Neural crest cell (in vitro differentiated cells): ENCODE measurements around the gene MAP4K5. TPM values are rescaled to one million over a fixed set of nuclear protein-coding genes. Genes with fewer than 3 reads are reported as not detected.

Source experiments
- DNase-seq: peaks from one replicate; pipeline ENCODE4 v3.0.0; 2021; ENCODE audit warnings: low read depth, mixed read lengths, low spot score
- H3K27ac Mint-ChIP-seq: one replicate; pipeline ENCODE4 v1.8.0; 2021; ENCODE audit warnings: mild to moderate bottlenecking, mixed read lengths; ENCODE audit not compliant: unreplicated experiment
- H3K27me3 Mint-ChIP-seq: 2 replicates; pipeline ENCODE4 v1.8.0; 2021; ENCODE audit warnings: low read depth, mild to moderate bottlenecking, mixed read lengths
- H3K36me3 Mint-ChIP-seq: 2 replicates; pipeline ENCODE4 v1.8.0; 2021; ENCODE audit warnings: low read depth, mild to moderate bottlenecking, mixed read lengths
- H3K4me1 Mint-ChIP-seq: 2 replicates; pipeline ENCODE4 v1.8.0; 2021; ENCODE audit warnings: mixed read lengths
- H3K4me3 Mint-ChIP-seq: one replicate; pipeline ENCODE4 v1.8.0; 2021; ENCODE audit warnings: mild to moderate bottlenecking, mixed read lengths
- H3K9me3 Mint-ChIP-seq: 2 replicates; pipeline ENCODE4 v1.8.0; 2021; ENCODE audit warnings: mixed read lengths
- CTCF ChIP-seq: fragments of 200-600 bp; sonication (generic); conservative IDR thresholded peaks from 2 replicates; pipeline ENCODE4 v1.5.0; 2021; ENCODE audit warnings: antibody characterized with exemption, mild to moderate bottlenecking
- total RNA-seq: library from RNA; stranded (reverse); gene quantifications from 2 replicates; pipeline ENCODE4 v1.2.1, GENCODE V29; 2021

The MAP4K5 gene
- total RNA-seq, 1 donor from 2014 or later = 67.9 TPM

GRCh38 chr14:50452296-50452695, 80.1 kb downstream of the MAP4K5 start:
- no peak for DNase-seq
- TF ChIP-seq CTCF = no peak
- Mint-ChIP-seq H3K36me3 (peaks cover 43% of the 10 kb centered on the region), H3K27me3 (no peaks in the 10 kb centered on the region), H3K27ac (no peak overlapping the region), H3K4me3 (no peak overlapping the region), H3K9me3 (no peaks in the 10 kb centered on the region), H3K4me1 (no peaks in the 10 kb centered on the region)

GRCh38 chr14:50451854-50452253, 80.5 kb downstream of the MAP4K5 start:
- Mint-ChIP-seq H3K36me3 (peaks cover 43% of the 10 kb centered on the region), H3K27ac (no peak overlapping the region), H3K9me3 (no peaks in the 10 kb centered on the region), H3K4me3 (no peak overlapping the region), H3K4me1 (no peaks in the 10 kb centered on the region), H3K27me3 (no peaks in the 10 kb centered on the region)
- TF ChIP-seq CTCF = no peak
- DNase-seq = no peak

GRCh38 chr14:50447461-50447860, 84.9 kb downstream of the MAP4K5 start:
- Mint-ChIP-seq H3K27ac (no peak overlapping the region), H3K4me1 (no peaks in the 10 kb centered on the region), H3K9me3 (no peaks in the 10 kb centered on the region), H3K36me3 (peaks cover 25% of the 10 kb centered on the region), H3K27me3 (no peaks in the 10 kb centered on the region), H3K4me3 (no peak overlapping the region)
- no peak for DNase-seq
- TF ChIP-seq CTCF = no peak

- Mint-ChIP-seq H3K4me3 (no peak overlapping the region), H3K27me3 (no peaks in the 10 kb centered on the region), H3K4me1 (peaks cover 12% of the 10 kb centered on the region), H3K27ac (no peak overlapping the region), H3K36me3 (peaks cover 40% of the 10 kb centered on the region), H3K9me3 (peaks cover 11% of the 10 kb centered on the region)
- no peak for DNase-seq
- TF ChIP-seq CTCF = no peak
Measured at GRCh38 chr14:50434528-50434927, 97.8 kb downstream of the MAP4K5 start.

GRCh38 chr14:50432131-50432530, 100.2 kb downstream of the MAP4K5 start:
- H3K27ac Mint-ChIP-seq = no peak overlapping the region

More at GRCh38 chr14:50432131-50432530, 100.2 kb downstream of the MAP4K5 start:
- Mint-ChIP-seq H3K4me1 (peaks cover 15% of the 10 kb centered on the region), H3K4me3 (no peak overlapping the region), H3K36me3 (peaks cover 26% of the 10 kb centered on the region), H3K9me3 (peaks cover 2% of the 10 kb centered on the region), H3K27me3 (no peaks in the 10 kb centered on the region)
- TF ChIP-seq CTCF = no peak
- DNase-seq = no peak
